ENCODE results near the gene MPRIP.

GRCh38 chr17:17104494-17104893 lies 62.2 kb downstream of the MPRIP start:
- TF ChIP-seq CTCF (conservative IDR thresholded peaks at IDR 0.05), result no peak
- no peak for TF ChIP-seq EZH2 (IDR thresholded peaks at IDR 0.05; ENCODE audit: low read depth)

All from PC-9 (cell line).